ENCODE measurements around the gene SRRD.

Gene SRRD

GRCh38 chr22:26542831-26543230 is 59.2 kb downstream of the SRRD start:
- Histone ChIP-seq H3K4me2 (ENCODE audit: low read depth, low read length, poor library complexity, severe bottlenecking) (no peak overlapping the region), H3K79me2 (ENCODE audit: insufficient read depth, low read length) (no peaks in the 10 kb centered on the region), H3K4me3 (ENCODE audit: insufficient read depth, low read length, poor library complexity, severe bottlenecking) (no peak overlapping the region), H3K36me3 (ENCODE audit: low read length) (no peaks in the 10 kb centered on the region), H3K9ac (ENCODE audit: low read length) (no peak overlapping the region), H4K20me1 (ENCODE audit: low read depth, low read length) (no peaks in the 10 kb centered on the region), H3K9me2 (replicated peaks; ENCODE audit: insufficient read depth, low read length) (no peaks in the 10 kb centered on the region), H3F3A (ENCODE audit: insufficient read depth) (no peaks in the 10 kb centered on the region), H2AFZ (ENCODE audit: low read depth, low read length, severe bottlenecking) (no peak overlapping the region), H3K27ac (ENCODE audit: low read depth, low read length) (no peak overlapping the region), H3K9me3 (ENCODE audit: insufficient read depth, low read length) (no peaks in the 10 kb centered on the region), H3K27me3 (ENCODE audit: low read length) (no peaks in the 10 kb centered on the region)
- TF ChIP-seq EZH2phosphoT487 (conservative IDR thresholded peaks at IDR 0.05; ENCODE audit: low read length): no peak
- TF ChIP-seq CTCF (IDR thresholded peaks at IDR 0.05; ENCODE audit: insufficient read depth, low read length, poor library complexity, severe bottlenecking): no peak

Measured in SU-DHL-6 (cell line).